GM23248 (cell line): ENCODE results near the gene CNTNAP1.

Source experiments
- EZH2 ChIP-seq: fragments of 200-600 bp; sonication (generic); IDR thresholded peaks from 2 replicates; pipeline ENCODE4 v1.6.1; 2018; ENCODE audit warnings: antibody characterized with exemption, mild to moderate bottlenecking; ENCODE audit not compliant: insufficient read depth, poor library complexity, severe bottlenecking
- EZH2phosphoT487 ChIP-seq: fragments of 200-600 bp; sonication (generic); IDR thresholded peaks from 2 replicates; pipeline ENCODE4 v1.6.1; 2018; ENCODE audit warnings: antibody characterized with exemption, moderate library complexity, mild to moderate bottlenecking, low read depth; ENCODE audit not compliant: insufficient read depth

- no peak for TF ChIP-seq EZH2
- no peak for TF ChIP-seq EZH2phosphoT487
Observed at GRCh38 chr17:42725143-42725542, 42.8 kb downstream of the CNTNAP1 start.
